ENCODE data around the gene SWSAP1. TPM values are rescaled to one million over a fixed set of nuclear protein-coding genes. Genes with fewer than 3 reads are reported as not detected.

Gene SWSAP1
- total RNA-seq, 6 donors from 2014 or later, result 0.89 to 13.6 (median 3.7) TPM

- peaks cover 32 to 57% (median 48%) of the 10 kb centered on the region in 4 donors for H3K4me1 ChIP-seq
- H3K36me3 ChIP-seq, result no peaks in the 10 kb centered on the region
- H3K4me3 ChIP-seq, result peak overlapping the region in 3 of 4 donors; percentile 36 to 46 (median 42)
- 10 to 12% methylated on average over 14 to 28 of the region's 56 CpGs for WGBS, 2 donors
- TF ChIP-seq EP300 (IDR thresholded peaks at IDR 0.05), result no peak
- TF ChIP-seq, protein P1, sequence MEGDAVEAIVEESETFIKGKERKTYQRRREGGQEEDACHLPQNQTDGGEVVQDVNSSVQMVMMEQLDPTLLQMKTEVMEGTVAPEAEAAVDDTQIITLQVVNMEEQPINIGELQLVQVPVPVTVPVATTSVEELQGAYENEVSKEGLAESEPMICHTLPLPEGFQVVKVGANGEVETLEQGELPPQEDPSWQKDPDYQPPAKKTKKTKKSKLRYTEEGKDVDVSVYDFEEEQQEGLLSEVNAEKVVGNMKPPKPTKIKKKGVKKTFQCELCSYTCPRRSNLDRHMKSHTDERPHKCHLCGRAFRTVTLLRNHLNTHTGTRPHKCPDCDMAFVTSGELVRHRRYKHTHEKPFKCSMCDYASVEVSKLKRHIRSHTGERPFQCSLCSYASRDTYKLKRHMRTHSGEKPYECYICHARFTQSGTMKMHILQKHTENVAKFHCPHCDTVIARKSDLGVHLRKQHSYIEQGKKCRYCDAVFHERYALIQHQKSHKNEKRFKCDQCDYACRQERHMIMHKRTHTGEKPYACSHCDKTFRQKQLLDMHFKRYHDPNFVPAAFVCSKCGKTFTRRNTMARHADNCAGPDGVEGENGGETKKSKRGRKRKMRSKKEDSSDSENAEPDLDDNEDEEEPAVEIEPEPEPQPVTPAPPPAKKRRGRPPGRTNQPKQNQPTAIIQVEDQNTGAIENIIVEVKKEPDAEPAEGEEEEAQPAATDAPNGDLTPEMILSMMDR (IDR thresholded peaks at IDR 0.05), result no peak
- peak in 1 of 2 donors; percentile 55 for TF ChIP-seq POLR2AphosphoS5 (IDR thresholded peaks at IDR 0.05)
- peak in 1 of 4 donors; percentile 43 for TF ChIP-seq POLR2A (IDR thresholded peaks at IDR 0.05)
- no peaks in the 10 kb centered on the region for H3K9me3 ChIP-seq
- H3K27ac ChIP-seq, result peak overlapping the region; percentile 44 to 68 (median 62)
- ATAC-seq (ENCODE audit: low FRiP score in 2 of 2), result peak; percentile 78 to 86
- peak; percentile 94 to 96 for DNase-seq
- peaks cover 0 to 17% (median 2%) of the 10 kb centered on the region in 4 donors for H3K27me3 ChIP-seq
Measured at GRCh38 chr19:11422163-11423065, 47.9 kb downstream of the SWSAP1 start.

DNA sequence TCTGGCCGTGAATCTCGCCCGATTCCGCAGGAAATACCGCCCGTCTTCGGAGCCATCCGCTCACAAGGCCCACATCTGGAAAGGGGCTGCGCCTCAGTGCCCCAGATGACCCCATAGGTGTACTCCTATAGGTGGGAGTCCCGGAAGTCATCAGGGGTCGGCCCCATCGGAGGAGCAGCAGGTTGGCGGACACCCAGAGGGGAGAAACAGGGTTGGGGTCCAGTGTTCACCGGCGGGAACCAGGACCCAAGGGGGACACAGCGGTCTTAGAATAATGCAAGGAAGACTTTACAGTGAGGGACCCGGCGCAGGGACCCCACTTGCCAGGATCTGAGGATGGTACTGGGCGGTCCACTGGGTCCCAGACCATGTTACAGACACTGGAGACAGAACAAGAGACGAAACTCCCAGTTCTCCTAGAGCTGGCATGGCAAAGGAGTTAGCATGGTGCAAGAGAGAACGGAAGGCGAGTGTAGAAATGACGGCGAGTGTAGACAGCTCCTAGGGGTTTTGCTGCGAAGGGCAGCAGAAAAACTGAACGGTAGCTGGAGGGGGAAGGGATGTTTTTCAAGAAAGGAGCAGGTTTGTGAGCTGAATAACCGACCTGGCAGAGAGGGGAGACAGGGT is 48.8 kb downstream of the SWSAP1 start:
- peaks cover 0 to 16% (median 2%) of the 10 kb centered on the region in 4 donors for H3K27me3 ChIP-seq
- H3K4me3 ChIP-seq, result no peak overlapping the region
- no peaks in the 10 kb centered on the region for H3K36me3 ChIP-seq
- no peak for DNase-seq
- no peak overlapping the region for H3K27ac ChIP-seq
- TF ChIP-seq, protein P1 (IDR thresholded peaks at IDR 0.05), result no peak
- TF ChIP-seq POLR2AphosphoS5 (IDR thresholded peaks at IDR 0.05), result no peak
- TF ChIP-seq EP300 (IDR thresholded peaks at IDR 0.05), result no peak
- no peaks in the 10 kb centered on the region for H3K9me3 ChIP-seq
- H3K4me1 ChIP-seq, result peaks cover 31 to 56% (median 47%) of the 10 kb centered on the region in 4 donors
- WGBS, 2 donors, result 32 to 48% methylated on average over 13 to 27 of the region's 27 CpGs
- ATAC-seq (ENCODE audit: low FRiP score in 2 of 2), result no peak

DNA sequence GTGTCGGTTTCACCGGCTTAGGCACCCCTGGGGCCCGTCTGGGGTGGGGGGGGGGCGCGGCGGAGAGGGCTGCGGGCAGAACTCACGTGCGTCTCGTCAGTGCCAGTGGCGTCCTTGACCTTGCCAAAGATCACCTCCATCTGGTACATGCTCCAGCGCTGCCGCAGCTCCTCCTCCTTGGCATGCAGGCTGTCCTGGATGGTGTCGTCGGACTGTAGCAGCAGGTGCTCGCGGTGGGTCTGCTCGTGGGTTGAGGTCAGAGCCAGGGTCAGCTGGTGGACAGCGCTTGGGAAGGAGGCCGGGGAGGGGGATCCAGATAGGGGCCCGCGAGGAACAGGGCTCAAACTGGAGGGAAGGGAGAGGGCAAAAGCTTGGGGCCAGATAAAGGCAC is 49.3 kb downstream of the SWSAP1 start:
- Histone ChIP-seq H3K27ac (no peak overlapping the region), H3K9me3 (no peaks in the 10 kb centered on the region), H3K4me1 (peaks cover 29 to 51% (median 42%) of the 10 kb centered on the region in 4 donors), H3K27me3 (peaks cover 0 to 11% (median 2%) of the 10 kb centered on the region in 4 donors), H3K4me3 (no peak overlapping the region), H3K36me3 (no peaks in the 10 kb centered on the region)
- 11 to 15% methylated on average over 14 to 20 of the region's 22 CpGs for WGBS, 2 donors
- DNase-seq, result no peak
- no peak for TF ChIP-seq POLR2A (IDR thresholded peaks at IDR 0.05)
- TF ChIP-seq, protein P1 (IDR thresholded peaks at IDR 0.05), result no peak
- TF ChIP-seq EP300 (IDR thresholded peaks at IDR 0.05), result no peak
- TF ChIP-seq POLR2AphosphoS5 (IDR thresholded peaks at IDR 0.05), result no peak
- no peak for ATAC-seq (ENCODE audit: low FRiP score in 2 of 2)

Small RNA genes lying within 50 kb of the gene (small RNA-seq; reads per million reads assigned to genes)
- 0 reads per million in 4 donors for gene RF00019

Other genes with a start within 250 kb of the SWSAP1 start
- 10 to 100 TPM in 1 of 6 donors, 1 to 10 TPM in 4, not detected in 1; 1.4 to 13.3 (median 2.1) TPM for gene SPC24, start 218.9 kb upstream of the SWSAP1 start, total RNA-seq
- 100 to 1,000 TPM; 144 to 295 (median 240) TPM for gene KANK2, start 177.1 kb upstream of the SWSAP1 start, total RNA-seq
- gene ANGPTL8, start 135.0 kb upstream of the SWSAP1 start, total RNA-seq, result 1 to 10 TPM in 1 of 6 donors, not detected in 5; 5.2 TPM
- 100 to 1,000 TPM in 3 of 6 donors, 10 to 100 TPM in 3; 34.5 to 203 (median 116) TPM for gene DOCK6, start 112.1 kb upstream of the SWSAP1 start, total RNA-seq
- gene TSPAN16, start 78.5 kb upstream of the SWSAP1 start, total RNA-seq, result not detected
- 10 to 100 TPM; 22.6 to 59.2 (median 30.7) TPM for gene RAB3D, start 35.0 kb upstream of the SWSAP1 start, total RNA-seq
- gene TMEM205, start 28.4 kb upstream of the SWSAP1 start, total RNA-seq, result 100 to 1,000 TPM in 3 of 6 donors, 10 to 100 TPM in 3; 85.9 to 260 (median 132) TPM
- gene CCDC159, start 28.1 kb upstream of the SWSAP1 start, total RNA-seq, result 100 to 1,000 TPM in 1 of 6 donors, 10 to 100 TPM in 5; 17.5 to 176 (median 33.3) TPM
- gene PLPPR2, start 19.2 kb upstream of the SWSAP1 start, total RNA-seq, result 10 to 100 TPM; 10.8 to 53.8 (median 26.0) TPM
- gene EPOR, start 9.6 kb downstream of the SWSAP1 start, total RNA-seq, result 10 to 100 TPM in 4 of 6 donors, 1 to 10 TPM in 2; 7.5 to 45.1 (median 15.5) TPM
- 100 to 1,000 TPM in 1 of 6 donors, 10 to 100 TPM in 5; 18.5 to 242 (median 44.6) TPM for gene RGL3, start 44.6 kb downstream of the SWSAP1 start, total RNA-seq
- gene ODAD3, start 60.5 kb downstream of the SWSAP1 start, total RNA-seq, result 10 to 100 TPM in 1 of 6 donors, 1 to 10 TPM in 4, under 1 TPM in 1; 0.34 to 11.1 (median 4.1) TPM
- 100 to 1,000 TPM; 124 to 341 (median 187) TPM for gene PRKCSH, start 61.0 kb downstream of the SWSAP1 start, total RNA-seq
- under 1 TPM in 1 of 6 donors, not detected in 5; 0.03 TPM for gene ELAVL3, start 106.4 kb downstream of the SWSAP1 start, total RNA-seq
- 10 to 100 TPM in 3 of 6 donors, 1 to 10 TPM in 3; 6.8 to 30.4 (median 10.3) TPM for gene ZNF653, start 131.2 kb downstream of the SWSAP1 start, total RNA-seq
- gene ECSIT, start 154.5 kb downstream of the SWSAP1 start, total RNA-seq, result 10 to 100 TPM; 32.1 to 77.5 (median 48.6) TPM
- 10 to 100 TPM in 5 of 6 donors, 1 to 10 TPM in 1; 3.1 to 47.9 (median 20.7) TPM for gene CNN1, start 164.2 kb downstream of the SWSAP1 start, total RNA-seq
- 10 to 100 TPM; 21.0 to 58.3 (median 42.9) TPM for gene ELOF1, start 184.6 kb downstream of the SWSAP1 start, total RNA-seq
- 100 to 1,000 TPM; 169 to 650 (median 349) TPM for gene ACP5, start 203.0 kb downstream of the SWSAP1 start, total RNA-seq
- 10 to 100 TPM in 3 of 6 donors, 1 to 10 TPM in 3; 3.9 to 14.8 (median 10.2) TPM for gene ZNF627, start 222.8 kb downstream of the SWSAP1 start, total RNA-seq

Data from upper lobe of left lung (tissue), 6 donors.